ENCODE data around the gene ROBO4. TPM values are rescaled to one million over a fixed set of nuclear protein-coding genes. Genes with fewer than 3 reads are reported as not detected.

ROBO4 gene
- total RNA-seq, 4 donors from 2014 or later = 4.8 to 31.8 (median 6.4) TPM

GRCh38 chr11:124943741-124944140, 46.1 kb upstream of the ROBO4 start:
- in situ Hi-C loops (cut with MboI; ENCODE audit: low pct_ligation_motif_present in 1 of 4, low pct_unique_long_range_greater_than_20kb in 1 of 4, low sequenced_read_pairs in 3 of 4) = no loop called here
- Histone ChIP-seq H3K4me1 (no peaks in the 10 kb centered on the region), H3K9me3 (no peaks in the 10 kb centered on the region), H3K4me3 (no peak overlapping the region), H3K36me3 (no peaks in the 10 kb centered on the region), H3K27ac (no peak overlapping the region), H3K27me3 (peaks cover 12% of the 10 kb centered on the region)
- no peak for TF ChIP-seq POLR2A (IDR thresholded peaks at IDR 0.05)
- no peak for TF ChIP-seq EP300 (IDR thresholded peaks at IDR 0.05; ENCODE audit: low read depth)
- TF ChIP-seq POLR2AphosphoS5 (IDR thresholded peaks at IDR 0.05) = no peak
- TF ChIP-seq CTCF (IDR thresholded peaks at IDR 0.05) = no peak
- no peak for DNase-seq
- WGBS, 2 donors (ENCODE audit: low coverage in 1 of 2) = 24 to 40% methylated on average over 1 of the region's 1 CpG
- intact Hi-C loops (cut with DNase I; ENCODE audit: low total_unique reads) = no loop called here

GRCh38 chr11:124943254-124943616, 45.6 kb upstream of the ROBO4 start:
- Histone ChIP-seq H3K27me3 (peaks cover 12% of the 10 kb centered on the region), H3K9me3 (no peaks in the 10 kb centered on the region), H3K4me1 (no peaks in the 10 kb centered on the region), H3K4me3 (no peak overlapping the region), H3K36me3 (no peaks in the 10 kb centered on the region), H3K27ac (no peak overlapping the region)
- WGBS, 2 donors (ENCODE audit: low coverage in 1 of 2) = 60 to 72% methylated on average over 1 to 5 of the region's 5 CpGs
- in situ Hi-C loops (cut with MboI; ENCODE audit: low pct_ligation_motif_present in 1 of 4, low pct_unique_long_range_greater_than_20kb in 1 of 4, low sequenced_read_pairs in 3 of 4) (no loop called here), intact Hi-C loops (cut with DNase I; ENCODE audit: low total_unique reads) (no loop called here)
- DNase-seq = no peak
- TF ChIP-seq POLR2A (IDR thresholded peaks at IDR 0.05) = no peak
- TF ChIP-seq EP300 (IDR thresholded peaks at IDR 0.05; ENCODE audit: low read depth) = no peak
- no peak for TF ChIP-seq POLR2AphosphoS5 (IDR thresholded peaks at IDR 0.05)
- no peak for TF ChIP-seq CTCF (IDR thresholded peaks at IDR 0.05)

- H3K4me3 ChIP-seq = no peak overlapping the region
- no peak for DNase-seq
- in situ Hi-C loops (cut with MboI; ENCODE audit: low pct_ligation_motif_present in 1 of 4, low pct_unique_long_range_greater_than_20kb in 1 of 4, low sequenced_read_pairs in 3 of 4) = no loop called here
- H3K36me3 ChIP-seq = no peaks in the 10 kb centered on the region
- H3K9me3 ChIP-seq = no peaks in the 10 kb centered on the region
- H3K27me3 ChIP-seq = peaks cover 12% of the 10 kb centered on the region
- WGBS, 2 donors (ENCODE audit: low coverage in 1 of 2) = 43 to 57% methylated on average over 2 to 6 of the region's 6 CpGs
- intact Hi-C loops (cut with DNase I; ENCODE audit: low total_unique reads) = no loop called here
- no peaks in the 10 kb centered on the region for H3K4me1 ChIP-seq
- H3K27ac ChIP-seq = no peak overlapping the region
- TF ChIP-seq POLR2AphosphoS5 (IDR thresholded peaks at IDR 0.05) (no peak), POLR2A (IDR thresholded peaks at IDR 0.05) (no peak), CTCF (IDR thresholded peaks at IDR 0.05) (no peak), EP300 (IDR thresholded peaks at IDR 0.05; ENCODE audit: low read depth) (no peak)
These were observed 45.0 kb upstream of the ROBO4 start for GRCh38 chr11:124942466-124943253.

- Histone ChIP-seq H3K27ac (no peak overlapping the region), H3K27me3 (peaks cover 14% of the 10 kb centered on the region), H3K9me3 (no peaks in the 10 kb centered on the region), H3K4me1 (no peaks in the 10 kb centered on the region), H3K36me3 (no peaks in the 10 kb centered on the region), H3K4me3 (no peak overlapping the region)
- DNase-seq = no peak
- 67 to 75% methylated on average over 1 of the region's 1 CpG for WGBS, 2 donors (ENCODE audit: low coverage in 1 of 2)
- in situ Hi-C loops (cut with MboI; ENCODE audit: low pct_ligation_motif_present in 1 of 4, low pct_unique_long_range_greater_than_20kb in 1 of 4, low sequenced_read_pairs in 3 of 4) (no loop called here), intact Hi-C loops (cut with DNase I; ENCODE audit: low total_unique reads) (no loop called here)
- no peak for TF ChIP-seq POLR2AphosphoS5 (IDR thresholded peaks at IDR 0.05)
- no peak for TF ChIP-seq EP300 (IDR thresholded peaks at IDR 0.05; ENCODE audit: low read depth)
- no peak for TF ChIP-seq POLR2A (IDR thresholded peaks at IDR 0.05)
- no peak for TF ChIP-seq CTCF (IDR thresholded peaks at IDR 0.05)
These were observed 44.0 kb upstream of the ROBO4 start for GRCh38 chr11:124941703-124942102.
